CD4-positive, alpha-beta T cell treated with Interleukin-6 at 100 ng/mL for 8 hours (primary cell): ENCODE measurements around the gene KSR2.

Source experiments
- DNase-seq: peaks from one replicate; pipeline ENCODE4 v3.0.0-alpha.2; 2020; ENCODE audit warnings: mixed read lengths, low spot score

The KSR2 gene

GRCh38 chr12:117494833-117495655 lies 473.7 kb downstream of the KSR2 start:
- no peak for DNase-seq

GRCh38 chr12:117491711-117492110 lies 477.1 kb downstream of the KSR2 start:
- DNase-seq = no peak

GRCh38 chr12:117490130-117490529 lies 478.7 kb downstream of the KSR2 start:
- no peak for DNase-seq

GRCh38 chr12:117489671-117490070 lies 479.1 kb downstream of the KSR2 start:
- DNase-seq = no peak

- no peak for DNase-seq
Measured at GRCh38 chr12:117486840-117487659, 481.7 kb downstream of the KSR2 start.

- DNase-seq = no peak
Measured at GRCh38 chr12:117485984-117486839, 482.6 kb downstream of the KSR2 start.

GRCh38 chr12:117484901-117485300 lies 483.9 kb downstream of the KSR2 start:
- DNase-seq = no peak

GRCh38 chr12:117483501-117483900 lies 485.3 kb downstream of the KSR2 start:
- DNase-seq = no peak

GRCh38 chr12:117481470-117481869 lies 487.3 kb downstream of the KSR2 start:
- DNase-seq = no peak

GRCh38 chr12:117476341-117476740 lies 492.4 kb downstream of the KSR2 start:
- no peak for DNase-seq

- DNase-seq = no peak
Measured at GRCh38 chr12:117473856-117474255, 494.9 kb downstream of the KSR2 start.

GRCh38 chr12:117472983-117473382 lies 495.8 kb downstream of the KSR2 start:
- DNase-seq = no peak

GRCh38 chr12:117470804-117471203 lies 498.0 kb downstream of the KSR2 start:
- DNase-seq = no peak

GRCh38 chr12:117469883-117470483 lies 498.8 kb downstream of the KSR2 start:
- DNase-seq = no peak

GRCh38 chr12:117468016-117468415 lies 500.8 kb downstream of the KSR2 start:
- DNase-seq = no peak

- no peak for DNase-seq
Measured at GRCh38 chr12:117467588-117467987, 501.2 kb downstream of the KSR2 start.

GRCh38 chr12:117466677-117467362 lies 502.0 kb downstream of the KSR2 start:
- DNase-seq = no peak

- no peak for DNase-seq
Measured at GRCh38 chr12:117461732-117462131, 507.1 kb downstream of the KSR2 start.

GRCh38 chr12:117459229-117459628 lies 509.6 kb downstream of the KSR2 start:
- no peak for DNase-seq

GRCh38 chr12:117457189-117457588 lies 511.6 kb downstream of the KSR2 start:
- no peak for DNase-seq

- no peak for DNase-seq
Measured at GRCh38 chr12:117456076-117456475, 512.7 kb downstream of the KSR2 start.
